Measurements from ENCODE around the gene BCL7A. TPM values are rescaled to one million over a fixed set of nuclear protein-coding genes. Genes with fewer than 3 reads are reported as not detected.
"Not testable (repeated sequence)": the region's sequence is repeated elsewhere in the genome, so short reads cannot be mapped to it uniquely, and the experiment has no call there.

The BCL7A gene
- polyA plus RNA-seq, 1 donor from 2014 or later, result 51.3 TPM

DNA sequence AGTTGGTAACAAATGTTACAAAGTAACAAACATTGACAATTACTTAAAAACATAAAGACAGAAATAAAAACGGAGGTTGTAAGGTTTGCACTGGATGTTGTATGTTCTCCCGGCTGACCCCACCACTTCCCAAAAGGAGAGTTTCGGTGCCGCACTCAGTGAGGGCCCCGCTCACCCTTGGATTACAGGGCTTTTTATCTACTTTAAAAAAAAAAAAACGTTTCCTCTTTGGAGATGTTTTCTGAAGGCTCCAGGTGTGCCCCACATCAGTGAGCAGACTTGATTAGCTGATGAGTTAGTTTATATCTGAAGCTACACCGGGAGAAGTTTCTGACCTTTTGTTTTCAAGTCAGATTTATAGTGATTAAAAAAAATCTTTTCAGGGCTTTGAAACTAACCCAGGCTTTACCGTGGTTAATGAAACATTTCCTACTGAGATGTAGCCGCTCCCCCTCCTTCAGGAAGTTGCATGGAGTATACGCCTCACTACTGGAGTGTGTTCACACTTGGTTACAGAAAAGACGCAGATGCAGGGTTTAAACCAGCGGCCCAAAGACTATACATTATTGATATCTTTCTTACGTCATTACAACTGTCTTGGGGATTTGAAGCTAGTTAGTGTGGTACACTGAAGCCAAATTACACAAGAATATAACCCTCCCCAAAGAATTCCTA is 38.0 kb upstream of the BCL7A start:
- H2AFZ ChIP-seq (ENCODE audit: low read depth, low read length), result no peak overlapping the region
- no peak overlapping the region for H3K4me3 ChIP-seq (ENCODE audit: low read length)
- H3K27me3 ChIP-seq (ENCODE audit: insufficient read depth, low read depth, low read length), result no peaks in the 10 kb centered on the region
- H3K36me3 ChIP-seq (ENCODE audit: insufficient read depth, low read length), result no peaks in the 10 kb centered on the region
- no peaks in the 10 kb centered on the region for H3K79me2 ChIP-seq (replicated peaks; ENCODE audit: insufficient read depth, low read length)
- no peaks in the 10 kb centered on the region for H3F3A ChIP-seq (ENCODE audit: insufficient read depth, low read length, poor library complexity, severe bottlenecking)
- no peak overlapping the region for H3K27ac ChIP-seq (ENCODE audit: low read length)
- H3K9me2 ChIP-seq (ENCODE audit: insufficient read depth, low read length), result no peaks in the 10 kb centered on the region
- H3K9ac ChIP-seq (ENCODE audit: low read length), result no peak overlapping the region
- no peaks in the 10 kb centered on the region for H3K9me3 ChIP-seq (ENCODE audit: low read length)
- no peak overlapping the region for H3K4me2 ChIP-seq (ENCODE audit: low read length)
- TF ChIP-seq REST (IDR thresholded peaks at IDR 0.05; ENCODE audit: borderline replicate concordance), result no peak
- TF ChIP-seq SMC3 (conservative IDR thresholded peaks at IDR 0.05; ENCODE audit: poor library complexity), result no peak
- H4K20me1 ChIP-seq (ENCODE audit: insufficient read depth), result no peaks in the 10 kb centered on the region

DNA sequence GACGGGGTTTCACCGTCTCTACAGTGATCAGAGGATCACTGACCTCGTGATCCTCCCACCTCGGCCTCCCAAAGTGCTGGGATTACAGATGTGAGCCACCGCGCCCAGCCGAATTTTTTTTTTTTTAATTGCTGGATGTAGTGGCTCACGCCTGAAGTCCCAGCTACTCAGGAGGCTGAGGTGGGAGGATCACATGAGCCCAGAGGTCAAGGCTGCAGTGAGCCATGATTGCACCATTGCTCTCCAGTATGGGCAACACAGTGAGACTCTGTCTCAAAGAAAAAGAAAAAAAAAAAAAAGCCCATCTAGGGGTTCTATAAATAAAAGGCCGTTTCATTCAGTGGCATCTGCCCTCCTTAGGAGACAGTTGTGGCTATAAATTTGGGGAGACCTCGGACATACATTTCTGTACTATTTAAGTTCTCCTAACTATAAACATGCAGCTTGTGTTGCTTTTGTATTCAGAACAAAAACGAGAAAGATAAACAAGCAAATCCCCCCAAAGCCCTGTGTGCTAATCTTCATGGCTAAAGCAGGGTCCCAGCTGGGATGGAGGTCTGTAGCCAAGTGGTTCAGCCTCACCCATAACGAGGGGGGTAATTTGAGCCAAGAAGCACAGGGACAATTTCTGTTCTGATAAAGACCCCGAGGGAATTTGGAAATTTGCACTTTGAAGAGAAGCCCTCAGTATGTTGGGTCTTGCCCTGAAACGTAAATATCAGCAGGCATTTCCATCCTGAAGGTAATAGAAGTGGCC is 35.0 kb upstream of the BCL7A start:
- Histone ChIP-seq H3K9me3 (ENCODE audit: low read length) (no peaks in the 10 kb centered on the region), H3K4me3 (ENCODE audit: low read length) (no peak overlapping the region), H3K4me2 (ENCODE audit: low read length) (no peak overlapping the region), H3F3A (ENCODE audit: insufficient read depth, low read length, poor library complexity, severe bottlenecking) (no peaks in the 10 kb centered on the region), H3K27ac (ENCODE audit: low read length) (no peak overlapping the region), H3K9ac (ENCODE audit: low read length) (no peak overlapping the region), H4K20me1 (ENCODE audit: insufficient read depth) (no peaks in the 10 kb centered on the region), H3K27me3 (ENCODE audit: insufficient read depth, low read depth, low read length) (no peaks in the 10 kb centered on the region), H3K36me3 (ENCODE audit: insufficient read depth, low read length) (no peaks in the 10 kb centered on the region), H3K9me2 (ENCODE audit: insufficient read depth, low read length) (no peaks in the 10 kb centered on the region), H3K79me2 (replicated peaks; ENCODE audit: insufficient read depth, low read length) (no peaks in the 10 kb centered on the region), H2AFZ (ENCODE audit: low read depth, low read length) (no peak overlapping the region)
- TF ChIP-seq SMC3 (conservative IDR thresholded peaks at IDR 0.05; ENCODE audit: poor library complexity), result no peak
- no peak for TF ChIP-seq MXI1 (conservative IDR thresholded peaks at IDR 0.05; ENCODE audit: poor library complexity, severe bottlenecking)
- TF ChIP-seq RAD21 (conservative IDR thresholded peaks at IDR 0.05), result no peak
- TF ChIP-seq CTCF (IDR thresholded peaks at IDR 0.05; ENCODE audit: poor library complexity, severe bottlenecking), result no peak
- TF ChIP-seq EP300 (conservative IDR thresholded peaks at IDR 0.05; ENCODE audit: poor library complexity, severe bottlenecking), result no peak
- no peak for TF ChIP-seq REST (IDR thresholded peaks at IDR 0.05; ENCODE audit: borderline replicate concordance)
- TF ChIP-seq EZH2 (IDR thresholded peaks at IDR 0.05; ENCODE audit: borderline replicate concordance, insufficient read depth, low read length, poor library complexity, severe bottlenecking), result no peak
- TF ChIP-seq TAF1 (IDR thresholded peaks at IDR 0.05; ENCODE audit: low read depth), result no peak
- no peak for TF ChIP-seq POLR2AphosphoS5 (IDR thresholded peaks at IDR 0.05)

- not testable (repeated sequence) for H3K79me2 ChIP-seq (replicated peaks; ENCODE audit: insufficient read depth, low read length); H3K4me2 ChIP-seq (ENCODE audit: low read length); H3K27me3 ChIP-seq (ENCODE audit: insufficient read depth, low read depth, low read length); H3K27ac ChIP-seq (ENCODE audit: low read length); H2AFZ ChIP-seq (ENCODE audit: low read depth, low read length); H3K9ac ChIP-seq (ENCODE audit: low read length); H3F3A ChIP-seq (ENCODE audit: insufficient read depth, low read length, poor library complexity, severe bottlenecking); H3K36me3 ChIP-seq (ENCODE audit: insufficient read depth, low read length); H3K9me3 ChIP-seq (ENCODE audit: low read length); H3K9me2 ChIP-seq (ENCODE audit: insufficient read depth, low read length); H4K20me1 ChIP-seq (ENCODE audit: insufficient read depth); H3K4me3 ChIP-seq (ENCODE audit: low read length)
Measured at GRCh38 chr12:121988519-121988918, 33.2 kb upstream of the BCL7A start.
